Measurements from ENCODE around the gene LAMA4.

Gene LAMA4

GRCh38 chr6:112284603-112285002 is 30.2 kb upstream of the LAMA4 start:
- no peaks in the 10 kb centered on the region for H3K36me3 Mint-ChIP-seq
- H3K4me1 Mint-ChIP-seq = peaks cover 2 to 6% of the 10 kb centered on the region in 2 donors
- no peak overlapping the region for H3K27ac Mint-ChIP-seq
- ATAC-seq (replicated peaks) = peak; percentile 66 to 83
- H3K4me3 Mint-ChIP-seq = no peak overlapping the region
- DNase-seq = no peak
- peaks cover 5 to 13% of the 10 kb centered on the region in 2 donors for H3K27me3 Mint-ChIP-seq
- H3K9me3 Mint-ChIP-seq = no peaks in the 10 kb centered on the region

- no peak overlapping the region for H3K27ac Mint-ChIP-seq
- peaks cover 2 to 6% of the 10 kb centered on the region in 2 donors for H3K4me1 Mint-ChIP-seq
- H3K4me3 Mint-ChIP-seq = no peak overlapping the region
- H3K9me3 Mint-ChIP-seq = no peaks in the 10 kb centered on the region
- no peaks in the 10 kb centered on the region for H3K36me3 Mint-ChIP-seq
- ATAC-seq (replicated peaks) (no peak), DNase-seq (no peak)
- H3K27me3 Mint-ChIP-seq = peaks cover 5 to 13% of the 10 kb centered on the region in 2 donors
Observed at GRCh38 chr6:112283621-112284020, 29.3 kb upstream of the LAMA4 start.

GRCh38 chr6:112281821-112282615 is 27.7 kb upstream of the LAMA4 start:
- ATAC-seq (replicated peaks) = no peak
- Mint-ChIP-seq H3K36me3 (no peaks in the 10 kb centered on the region), H3K4me3 (no peak overlapping the region), H3K27ac (no peak overlapping the region), H3K27me3 (peaks cover 5 to 6% of the 10 kb centered on the region in 2 donors), H3K4me1 (peaks cover 2 to 6% of the 10 kb centered on the region in 2 donors), H3K9me3 (no peaks in the 10 kb centered on the region)
- DNase-seq = no peak

GRCh38 chr6:112279031-112279935 is 24.9 kb upstream of the LAMA4 start:
- Mint-ChIP-seq H3K27me3 (peaks cover 5% of the 10 kb centered on the region in 2 donors), H3K4me3 (no peak overlapping the region), H3K36me3 (no peaks in the 10 kb centered on the region), H3K27ac (no peak overlapping the region), H3K9me3 (no peaks in the 10 kb centered on the region), H3K4me1 (no peaks in the 10 kb centered on the region)
- ATAC-seq (replicated peaks) = no peak
- no peak for DNase-seq

- Mint-ChIP-seq H3K9me3 (peaks cover 0 to 3% of the 10 kb centered on the region in 2 donors), H3K27me3 (no peaks in the 10 kb centered on the region), H3K36me3 (no peaks in the 10 kb centered on the region), H3K4me3 (no peak overlapping the region), H3K4me1 (no peaks in the 10 kb centered on the region), H3K27ac (no peak overlapping the region)
- ATAC-seq (replicated peaks) (no peak), DNase-seq (no peak)
Observed at GRCh38 chr6:112275365-112275764, 21.0 kb upstream of the LAMA4 start.

- DNase-seq = no peak
- no peak for ATAC-seq (replicated peaks)
- Mint-ChIP-seq H3K27me3 (no peaks in the 10 kb centered on the region), H3K27ac (no peak overlapping the region), H3K4me1 (no peaks in the 10 kb centered on the region), H3K9me3 (peaks cover 0 to 3% of the 10 kb centered on the region in 2 donors), H3K4me3 (no peak overlapping the region), H3K36me3 (no peaks in the 10 kb centered on the region)
Observed at GRCh38 chr6:112274774-112275173, 20.4 kb upstream of the LAMA4 start.

- Mint-ChIP-seq H3K27ac (no peak overlapping the region), H3K9me3 (peaks cover 0 to 3% of the 10 kb centered on the region in 2 donors), H3K36me3 (no peaks in the 10 kb centered on the region), H3K4me3 (no peak overlapping the region), H3K27me3 (no peaks in the 10 kb centered on the region), H3K4me1 (no peaks in the 10 kb centered on the region)
- DNase-seq = no peak
- ATAC-seq (replicated peaks) = no peak
Observed at GRCh38 chr6:112272799-112273198, 18.4 kb upstream of the LAMA4 start.

GRCh38 chr6:112270756-112271155 is 16.4 kb upstream of the LAMA4 start:
- Mint-ChIP-seq H3K27ac (no peak overlapping the region), H3K27me3 (no peaks in the 10 kb centered on the region), H3K9me3 (peaks cover 0 to 3% of the 10 kb centered on the region in 2 donors), H3K36me3 (no peaks in the 10 kb centered on the region), H3K4me1 (no peaks in the 10 kb centered on the region), H3K4me3 (no peak overlapping the region)
- no peak for DNase-seq
- no peak for ATAC-seq (replicated peaks)

GRCh38 chr6:112269979-112270566 is 15.7 kb upstream of the LAMA4 start:
- no peaks in the 10 kb centered on the region for H3K4me1 Mint-ChIP-seq
- H3K27me3 Mint-ChIP-seq = no peaks in the 10 kb centered on the region
- ATAC-seq (replicated peaks) (no peak), DNase-seq (no peak)
- H3K27ac Mint-ChIP-seq = no peak overlapping the region
- peaks cover 0 to 3% of the 10 kb centered on the region in 2 donors for H3K9me3 Mint-ChIP-seq
- no peaks in the 10 kb centered on the region for H3K36me3 Mint-ChIP-seq
- H3K4me3 Mint-ChIP-seq = no peak overlapping the region

GRCh38 chr6:112269114-112269513 is 14.7 kb upstream of the LAMA4 start:
- H3K4me3 Mint-ChIP-seq = no peak overlapping the region
- DNase-seq (no peak), ATAC-seq (replicated peaks) (no peak)
- no peaks in the 10 kb centered on the region for H3K36me3 Mint-ChIP-seq
- no peaks in the 10 kb centered on the region for H3K4me1 Mint-ChIP-seq
- H3K27ac Mint-ChIP-seq = no peak overlapping the region
- no peaks in the 10 kb centered on the region for H3K27me3 Mint-ChIP-seq
- H3K9me3 Mint-ChIP-seq = peaks cover 0 to 3% of the 10 kb centered on the region in 2 donors

- Mint-ChIP-seq H3K36me3 (no peaks in the 10 kb centered on the region), H3K27ac (no peak overlapping the region), H3K4me3 (no peak overlapping the region), H3K9me3 (peaks cover 0 to 1% of the 10 kb centered on the region in 2 donors), H3K27me3 (no peaks in the 10 kb centered on the region), H3K4me1 (no peaks in the 10 kb centered on the region)
- DNase-seq = no peak
- ATAC-seq (replicated peaks) = no peak
Observed at GRCh38 chr6:112268654-112269053, 14.3 kb upstream of the LAMA4 start.

- Mint-ChIP-seq H3K4me1 (no peaks in the 10 kb centered on the region), H3K36me3 (no peaks in the 10 kb centered on the region), H3K4me3 (no peak overlapping the region), H3K27ac (no peak overlapping the region), H3K9me3 (no peaks in the 10 kb centered on the region), H3K27me3 (no peaks in the 10 kb centered on the region)
- no peak for ATAC-seq (replicated peaks)
- DNase-seq = no peak
Observed at GRCh38 chr6:112268019-112268418, 13.7 kb upstream of the LAMA4 start.

- Mint-ChIP-seq H3K36me3 (no peaks in the 10 kb centered on the region), H3K27me3 (no peaks in the 10 kb centered on the region), H3K4me3 (no peak overlapping the region), H3K27ac (no peak overlapping the region), H3K9me3 (no peaks in the 10 kb centered on the region), H3K4me1 (no peaks in the 10 kb centered on the region)
- DNase-seq (no peak), ATAC-seq (replicated peaks) (no peak)
Observed at GRCh38 chr6:112266331-112266730, 12.0 kb upstream of the LAMA4 start.

- no peaks in the 10 kb centered on the region for H3K9me3 Mint-ChIP-seq
- ATAC-seq (replicated peaks) (no peak), DNase-seq (no peak)
- no peaks in the 10 kb centered on the region for H3K36me3 Mint-ChIP-seq
- H3K27me3 Mint-ChIP-seq = peaks cover 16 to 22% of the 10 kb centered on the region in 2 donors
- H3K4me1 Mint-ChIP-seq = peaks cover 3 to 5% of the 10 kb centered on the region in 2 donors
- H3K27ac Mint-ChIP-seq = no peak overlapping the region
- H3K4me3 Mint-ChIP-seq = no peak overlapping the region
Observed at GRCh38 chr6:112259337-112259675, 4.9 kb upstream of the LAMA4 start.

Data from stimulated activated naive B cell treated with anti-CD40 and anti-IgM and Interleukin-4, amounts not matched to agents 10 μg/mL and 1 μg/mL and 100 μg/mL, for 72 hours (primary cell).